Measurements from ENCODE around the gene MYH10.

The MYH10 gene

GRCh38 chr17:8469964-8470363 lies 160.6 kb downstream of the MYH10 start:
- no peak for DNase-seq

- DNase-seq, result no peak
Observed at GRCh38 chr17:8468980-8469379, 161.5 kb downstream of the MYH10 start.

DNA sequence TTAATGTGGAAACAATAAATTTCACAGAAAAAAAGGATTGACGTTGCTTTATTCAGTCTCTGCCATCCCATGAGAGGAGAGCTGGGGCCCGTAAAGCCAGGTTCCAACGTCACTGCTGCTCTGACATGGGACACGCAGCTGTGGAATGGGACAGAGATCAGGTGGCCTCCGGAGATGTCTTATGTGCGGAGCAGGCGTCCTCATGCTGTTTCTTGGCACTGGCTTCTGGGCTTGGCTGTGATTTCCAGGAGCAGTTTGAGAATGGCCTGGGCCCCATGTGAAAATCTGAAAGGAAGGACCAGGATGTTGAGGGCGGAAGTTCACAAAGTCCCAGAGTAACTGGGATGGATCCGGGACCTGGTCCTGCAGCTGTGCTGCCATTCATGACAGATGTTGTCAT lies 162.4 kb downstream of the MYH10 start:
- no peak for DNase-seq

DNA sequence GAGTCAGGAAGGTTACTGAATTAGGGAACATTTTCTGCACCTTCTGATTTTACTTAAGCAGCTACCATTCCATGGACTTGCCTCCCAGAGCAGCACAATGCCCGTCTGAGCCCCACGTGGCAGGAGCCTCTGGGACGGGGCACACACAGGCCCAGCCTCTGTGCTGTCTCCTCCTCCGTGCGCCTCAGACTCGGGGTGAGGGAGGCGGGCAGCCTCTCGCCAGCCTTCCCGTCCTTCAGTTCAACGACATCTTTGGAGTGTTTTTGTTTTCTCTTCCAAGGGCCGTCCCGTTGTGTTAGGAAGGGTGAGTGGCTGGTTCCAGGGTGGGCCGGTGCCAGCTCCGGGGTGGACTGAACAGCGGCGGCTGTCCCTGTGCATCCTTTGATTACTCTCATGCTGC lies 163.0 kb downstream of the MYH10 start:
- no peak for DNase-seq

DNA sequence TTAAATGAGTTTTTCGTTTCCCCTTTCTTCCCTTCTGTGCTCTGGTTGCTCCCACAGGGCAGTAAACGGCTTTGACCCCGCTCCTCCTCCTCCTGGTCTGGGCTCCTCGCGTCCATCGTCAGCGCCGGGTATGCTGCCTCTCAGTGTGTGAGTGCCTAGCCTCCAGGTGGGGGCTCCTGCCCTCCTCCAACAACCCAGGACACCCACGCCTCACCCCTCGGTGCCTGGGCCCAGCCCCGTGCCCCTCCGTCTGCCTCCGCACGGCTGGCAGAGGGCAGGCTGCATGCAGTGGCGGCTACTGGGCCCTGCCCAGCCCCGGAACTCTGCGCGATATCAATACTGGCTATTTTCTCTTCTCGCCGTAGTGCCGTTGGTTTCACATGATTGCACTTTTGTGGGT lies 163.7 kb downstream of the MYH10 start:
- DNase-seq, result no peak

- DNase-seq, result no peak
Observed at GRCh38 chr17:8466456-8466855, 164.1 kb downstream of the MYH10 start.

DNA sequence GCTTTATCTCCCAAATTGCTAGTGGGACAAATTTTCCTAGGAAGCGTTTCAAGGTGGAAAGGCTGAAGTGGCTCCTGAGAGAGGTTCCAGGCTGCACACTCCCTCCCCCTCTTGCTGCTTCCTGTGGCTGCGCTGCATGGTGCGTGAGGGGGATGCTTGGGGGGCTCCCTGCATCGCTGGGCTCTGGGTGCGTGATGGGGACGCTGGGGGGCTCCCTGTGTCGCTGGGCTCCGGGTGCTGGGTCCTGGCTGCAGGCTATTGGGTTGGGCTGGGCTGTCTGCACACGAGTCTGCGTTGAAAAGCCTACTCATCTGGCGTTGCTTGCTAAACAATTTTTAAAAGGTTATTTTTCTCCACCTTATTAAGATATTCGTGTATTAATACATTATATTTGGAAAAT lies 164.8 kb downstream of the MYH10 start:
- DNase-seq, result no peak

GRCh38 chr17:8465356-8465755 lies 165.2 kb downstream of the MYH10 start:
- DNase-seq, result no peak

DNA sequence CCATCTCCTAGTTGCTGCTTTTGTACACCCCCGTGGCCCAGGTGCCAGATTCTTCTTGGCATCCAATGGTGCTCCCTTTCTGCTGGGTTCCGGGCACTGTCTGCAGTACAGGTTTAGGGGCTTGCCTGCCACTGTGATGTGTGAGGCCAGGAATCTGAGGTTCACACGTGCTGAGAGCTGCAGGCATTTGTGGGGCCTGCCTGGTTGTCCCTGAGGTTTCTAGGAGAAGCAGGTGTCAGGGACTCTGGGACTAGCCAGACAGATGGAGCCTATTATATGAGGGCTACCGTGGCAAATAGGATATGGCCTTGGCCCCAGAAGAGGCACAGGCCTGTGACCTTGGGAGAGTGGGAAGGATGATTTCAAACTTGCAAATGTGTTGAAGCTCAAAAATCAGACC lies 165.6 kb downstream of the MYH10 start:
- DNase-seq, result no peak

DNA sequence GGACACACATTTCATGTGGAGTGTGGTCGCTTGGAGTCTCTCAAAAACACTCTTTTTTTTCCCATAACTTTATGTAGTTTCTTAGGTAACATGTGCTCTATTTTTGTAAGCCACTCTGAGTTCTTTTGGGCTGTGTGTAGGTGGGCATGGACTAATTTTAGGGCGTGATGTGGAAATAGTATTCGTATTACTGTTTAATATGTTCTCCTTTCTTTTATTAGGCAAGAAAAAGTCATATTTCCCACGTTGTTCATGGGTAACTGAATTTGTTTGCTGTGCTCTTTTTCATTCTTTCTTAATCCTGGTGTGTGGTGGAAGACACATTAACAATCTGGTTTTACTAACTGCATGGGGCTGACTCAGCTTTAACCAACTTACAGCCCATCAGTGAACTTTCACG lies 167.4 kb downstream of the MYH10 start:
- no peak for DNase-seq

DNA sequence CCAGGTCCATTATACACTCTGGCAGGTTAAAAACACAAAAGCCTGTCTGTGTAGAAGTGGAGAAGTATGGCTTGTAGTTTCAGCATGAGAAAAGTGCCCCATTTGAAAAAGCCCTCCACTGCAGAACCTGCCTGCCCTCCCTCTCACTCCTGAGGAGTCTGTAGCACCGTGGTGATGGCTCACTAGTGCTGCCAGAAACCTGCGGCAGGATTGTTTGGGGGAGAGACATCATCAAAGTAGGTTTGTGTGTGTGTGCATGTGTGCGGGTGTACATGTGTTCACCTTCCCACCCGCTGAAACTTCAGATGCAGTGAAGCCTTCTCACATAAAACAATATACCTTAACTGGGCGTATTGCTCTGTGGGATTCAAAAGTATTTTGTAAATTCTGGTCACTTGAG lies 168.0 kb downstream of the MYH10 start:
- no peak for DNase-seq

- DNase-seq, result no peak
Observed at GRCh38 chr17:8459831-8460230, 170.7 kb downstream of the MYH10 start.

DNA sequence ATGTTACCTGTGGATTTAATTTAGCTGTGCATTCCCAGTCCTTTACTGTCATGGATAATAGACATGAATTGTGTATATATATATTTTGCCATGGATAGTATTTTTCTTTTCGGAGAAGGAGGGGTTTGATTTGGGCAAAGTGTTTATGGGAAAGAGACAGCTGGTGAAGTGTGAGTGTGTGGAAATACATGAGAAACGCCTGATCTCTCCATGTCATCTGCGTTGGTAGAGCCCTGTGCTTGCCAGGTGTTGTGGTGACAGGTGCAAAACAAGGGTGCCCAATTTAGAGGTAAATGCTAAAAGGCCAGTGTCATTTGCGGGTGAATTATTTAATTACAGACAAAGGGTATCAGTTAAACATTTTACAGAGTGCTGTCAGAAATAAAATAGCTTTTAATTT lies 171.4 kb downstream of the MYH10 start:
- peak; percentile 28 for DNase-seq

DNA sequence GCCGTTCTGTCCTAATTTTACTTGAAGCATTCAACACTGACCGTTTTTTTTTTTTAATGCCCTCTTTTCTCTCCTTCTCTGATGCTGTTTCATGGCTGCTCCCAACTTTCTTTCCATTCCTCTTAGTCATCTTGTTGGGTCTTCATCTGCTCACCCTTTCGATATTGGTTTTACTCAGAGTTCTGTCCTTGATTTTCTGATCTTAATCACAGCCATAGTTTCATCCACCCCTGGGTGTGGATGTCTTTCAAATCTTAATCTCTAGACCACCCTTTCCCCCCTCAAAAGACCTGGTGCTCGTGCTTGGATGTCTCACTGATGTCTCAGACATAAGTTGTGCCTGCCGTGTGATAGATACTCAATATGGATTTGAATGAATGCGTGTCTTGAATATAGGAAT lies 172.4 kb downstream of the MYH10 start:
- DNase-seq, result no peak

DNA sequence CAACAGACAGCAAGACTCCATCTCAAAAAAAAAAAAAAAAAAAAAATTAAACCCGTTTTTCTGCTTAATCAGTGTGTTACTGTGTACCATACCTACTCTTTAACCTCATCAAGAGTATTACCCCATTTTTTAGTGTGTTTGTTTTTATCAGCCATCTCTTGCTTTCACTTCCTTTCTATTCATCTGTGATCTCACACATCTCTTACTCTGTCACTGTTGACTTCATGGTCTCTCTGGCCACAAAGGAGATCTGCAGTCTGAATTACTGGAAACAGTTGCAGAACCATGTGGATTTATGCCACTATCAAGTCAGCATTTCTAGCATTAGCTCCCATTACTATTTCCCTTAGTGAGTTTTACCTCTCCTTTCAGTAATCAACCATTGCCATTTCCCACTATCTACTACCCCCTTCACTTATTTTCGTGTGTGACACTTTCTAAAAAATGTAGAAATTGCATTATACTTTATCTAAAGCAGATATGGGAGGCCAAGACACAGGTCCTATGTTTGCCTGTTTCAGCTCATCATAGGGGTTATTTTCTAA lies 174.8 kb downstream of the MYH10 start:
- DNase-seq, result no peak

- DNase-seq, result no peak
Observed at GRCh38 chr17:8453326-8453725, 177.2 kb downstream of the MYH10 start.

- DNase-seq, result no peak
Observed at GRCh38 chr17:8451933-8452614, 178.5 kb downstream of the MYH10 start.

- DNase-seq, result no peak
Observed at GRCh38 chr17:8448310-8448709, 182.2 kb downstream of the MYH10 start.

DNA sequence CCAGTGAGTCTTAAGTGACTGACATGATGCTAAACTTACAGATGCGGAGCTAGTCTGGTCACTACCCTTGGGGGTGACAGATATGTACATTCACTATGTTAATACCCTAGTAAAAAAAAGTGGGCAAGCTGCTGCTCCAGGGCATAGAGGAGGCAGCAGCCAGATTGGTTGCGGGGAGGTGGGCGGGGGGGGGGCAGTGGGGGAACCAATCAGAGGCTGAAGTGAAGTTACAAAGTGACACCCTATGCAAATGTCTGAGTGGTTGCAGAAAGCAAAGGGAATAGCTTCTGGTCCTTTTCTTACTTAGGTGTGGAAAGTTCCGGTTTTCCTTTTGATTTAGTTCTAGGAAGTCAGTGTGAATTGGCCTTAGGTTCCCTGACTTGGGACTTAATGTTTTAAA lies 182.7 kb downstream of the MYH10 start:
- no peak for DNase-seq

DNA sequence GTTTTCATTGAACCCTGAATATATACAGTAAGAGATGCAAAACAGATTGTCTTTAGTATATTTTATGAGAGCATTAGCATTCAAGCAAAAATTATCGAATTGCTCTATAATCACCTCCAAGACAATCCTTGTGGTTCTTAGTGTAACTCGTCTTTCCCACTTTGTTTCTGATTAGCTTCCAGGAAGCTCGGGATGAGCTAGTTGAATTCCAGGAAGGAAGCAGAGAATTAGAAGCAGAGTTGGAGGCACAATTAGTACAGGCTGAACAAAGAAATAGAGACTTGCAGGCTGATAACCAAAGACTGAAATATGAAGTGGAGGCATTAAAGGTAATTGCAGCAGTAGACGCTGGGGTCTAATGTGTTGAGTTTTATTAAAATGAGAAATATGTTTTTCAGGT lies 185.0 kb downstream of the MYH10 start:
- no peak for DNase-seq

GRCh38 chr17:8444494-8444893 lies 186.0 kb downstream of the MYH10 start:
- DNase-seq, result no peak

GRCh38 chr17:8443756-8444155 lies 186.8 kb downstream of the MYH10 start:
- no peak for DNase-seq

GRCh38 chr17:8442310-8442709 lies 188.2 kb downstream of the MYH10 start:
- no peak for DNase-seq

DNA sequence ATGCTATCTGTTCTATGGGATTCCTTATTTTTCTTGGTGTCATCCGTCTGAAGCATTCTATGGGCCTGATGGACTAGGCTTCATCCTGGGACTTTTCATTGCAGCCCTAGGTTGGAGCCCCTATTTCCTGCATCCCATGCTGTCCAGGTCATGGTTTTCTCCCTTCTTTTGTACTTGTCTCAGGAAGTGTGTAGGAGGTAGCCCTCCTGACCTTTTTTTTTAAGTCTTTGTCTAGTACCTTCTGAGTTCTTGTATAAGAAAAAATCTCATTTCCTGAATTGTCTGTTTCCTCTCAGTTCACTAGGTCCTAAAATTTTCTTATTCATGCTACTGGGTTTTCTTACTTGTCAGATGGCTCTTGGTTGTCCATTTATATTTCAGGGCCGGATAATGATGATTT lies 188.8 kb downstream of the MYH10 start:
- no peak for DNase-seq

- no peak for DNase-seq
Observed at GRCh38 chr17:8439681-8440080, 190.8 kb downstream of the MYH10 start.

All from NCI-H1417 treated with DMSO at 0.1 percent for 48 hours (cell line).